ENCODE measurements around the gene CUL3.

GRCh38 chr2:224449212-224450147 lies 135.7 kb downstream of the CUL3 start:
- peak; percentile 60 for TF ChIP-seq CTCF (IDR thresholded peaks at IDR 0.05; ENCODE audit: insufficient read depth, low read depth, low read length)
- no peak for TF ChIP-seq EZH2 (IDR thresholded peaks at IDR 0.05; ENCODE audit: insufficient read depth, low read length)

All from astrocyte (in vitro differentiated cells and primary cell).